Measurements from ENCODE around the gene NUDT9.
"Not testable (repeated sequence)": the region's sequence is repeated elsewhere in the genome, so short reads cannot be mapped to it uniquely, and the experiment has no call there.

DNA sequence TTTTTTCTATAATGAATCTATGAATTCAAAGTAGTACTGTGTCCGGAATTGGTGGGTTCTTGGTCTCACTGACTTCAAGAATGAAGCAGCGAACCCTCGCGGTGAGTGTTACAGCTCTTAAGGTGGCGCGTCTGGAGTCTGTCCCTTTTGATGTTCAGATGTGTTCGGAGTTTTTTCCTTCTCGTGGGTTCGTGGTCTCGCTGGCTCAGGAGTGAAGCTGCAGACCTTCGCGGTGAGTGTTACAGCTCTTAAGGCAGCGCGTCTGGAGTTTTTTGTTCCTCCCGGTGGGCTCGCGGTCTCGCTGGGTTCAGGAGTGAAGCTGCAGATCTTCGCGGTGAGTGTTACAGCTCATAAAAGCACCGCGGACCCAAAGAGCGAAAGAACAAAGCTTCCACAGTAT, 27.3 kb upstream of the NUDT9 start:
- TF ChIP-seq, protein P1, sequence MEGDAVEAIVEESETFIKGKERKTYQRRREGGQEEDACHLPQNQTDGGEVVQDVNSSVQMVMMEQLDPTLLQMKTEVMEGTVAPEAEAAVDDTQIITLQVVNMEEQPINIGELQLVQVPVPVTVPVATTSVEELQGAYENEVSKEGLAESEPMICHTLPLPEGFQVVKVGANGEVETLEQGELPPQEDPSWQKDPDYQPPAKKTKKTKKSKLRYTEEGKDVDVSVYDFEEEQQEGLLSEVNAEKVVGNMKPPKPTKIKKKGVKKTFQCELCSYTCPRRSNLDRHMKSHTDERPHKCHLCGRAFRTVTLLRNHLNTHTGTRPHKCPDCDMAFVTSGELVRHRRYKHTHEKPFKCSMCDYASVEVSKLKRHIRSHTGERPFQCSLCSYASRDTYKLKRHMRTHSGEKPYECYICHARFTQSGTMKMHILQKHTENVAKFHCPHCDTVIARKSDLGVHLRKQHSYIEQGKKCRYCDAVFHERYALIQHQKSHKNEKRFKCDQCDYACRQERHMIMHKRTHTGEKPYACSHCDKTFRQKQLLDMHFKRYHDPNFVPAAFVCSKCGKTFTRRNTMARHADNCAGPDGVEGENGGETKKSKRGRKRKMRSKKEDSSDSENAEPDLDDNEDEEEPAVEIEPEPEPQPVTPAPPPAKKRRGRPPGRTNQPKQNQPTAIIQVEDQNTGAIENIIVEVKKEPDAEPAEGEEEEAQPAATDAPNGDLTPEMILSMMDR (conservative IDR thresholded peaks at IDR 0.05 in 1 of 2, IDR thresholded peaks at IDR 0.05 in 1 of 2; ENCODE audit: low read depth in 1 of 2, low read length in 2 of 2), result not testable (repeated sequence)
- not testable (repeated sequence) for TF ChIP-seq EZH2 (IDR thresholded peaks at IDR 0.05; ENCODE audit: low read length, missing control alignments)

All from fibroblast of lung (primary cell).